ENCODE measurements around the gene RASA3. TPM values are rescaled to one million over a fixed set of nuclear protein-coding genes. Genes with fewer than 3 reads are reported as not detected.

The RASA3 gene
- total and polyA plus RNA-seq, 10 of the 15 experiments (the other 5 are each of a cell fraction or from before 2014, with no cell fraction given) = 0.79 to 33.9 (median 17.6) TPM

GRCh38 chr13:113996912-113997745, 135.3 kb downstream of the RASA3 start:
- DNase-seq (ENCODE audit: low read depth, low spot score) = no peak
- in situ Hi-C loops (cut with MboI) (no loop called here), intact Hi-C loops (cut with micrococcal nuclease; ENCODE audit: unreplicated experiment) (no loop called here)
- no peak for ATAC-seq
- Histone ChIP-seq H4K20me1 (ENCODE audit: control insufficient read depth, insufficient read depth) (no peaks in the 10 kb centered on the region), H2AFZ (ENCODE audit: control insufficient read depth, low read depth, low read length) (no peak overlapping the region), H3K27ac (ENCODE audit: control insufficient read depth, insufficient read depth) (no peak overlapping the region), H3K27me3 (replicated peaks in 1 of 2; ENCODE audit: control insufficient read depth in 2 of 2, insufficient read depth in 2 of 2, low read length in 1 of 2) (no peaks in the 10 kb centered on the region), H3K4me3 (no peak overlapping the region), H3K4me1 (ENCODE audit: control insufficient read depth, insufficient read depth, low read length) (no peaks in the 10 kb centered on the region), H3K36me3 (ENCODE audit: control insufficient read depth in 2 of 2, insufficient read depth in 2 of 2, low read length in 1 of 2) (peaks cover 0 to 2% of the 10 kb centered on the region in 2 experiments; a peak in 2 of 4 replicates), H3K9ac (ENCODE audit: control insufficient read depth, insufficient read depth, low read length) (no peak overlapping the region), H3K9me3 (replicated peaks; ENCODE audit: control insufficient read depth, insufficient read depth, low read length) (no peaks in the 10 kb centered on the region), H3K79me2 (ENCODE audit: control insufficient read depth, insufficient read depth, low read length) (no peaks in the 10 kb centered on the region), H3K4me2 (ENCODE audit: control insufficient read depth, insufficient read depth) (no peak overlapping the region)
- FAIRE-seq = no peak
- BruUV-seq (replicated peaks) = no TSS peak
- RAD21 ChIA-PET (ENCODE audit: unreplicated experiment) = no interaction called here
- SMC1A ChIA-PET (ENCODE audit: uncharacterized antibody, unreplicated experiment) = no interaction called here
- WGBS (ENCODE audit: insufficient coverage, insufficient replicate concordance, low lambda C conversion rate, missing lambda C conversion rate) = 91% methylated on average over 13 of the region's 13 CpGs
- CTCF ChIA-PET = no interaction called here
- POLR2A ChIA-PET = no interaction called here
- TF ChIP-seq TAF1 (IDR thresholded peaks at IDR 0.05; ENCODE audit: borderline replicate concordance, low read depth, low read length) (no peak), RCOR1 (conservative IDR thresholded peaks at IDR 0.05; ENCODE audit: low read depth, low read length) (no peak), POU2F2 (IDR thresholded peaks at IDR 0.05; ENCODE audit: borderline replicate concordance, low read depth, low read length) (no peak), E2F4 (IDR thresholded peaks at IDR 0.05; ENCODE audit: low read depth, low read length) (no peak)

Data from GM12878 (cell line).